Nephron progenitor cell (in vitro differentiated cells): ENCODE measurements around the gene WDR91.

Experiments
- DNase-seq: peaks from one replicate; pipeline ENCODE4 v3.0.0; 2021
- H3K27ac Mint-ChIP-seq: 2 replicates; pipeline ENCODE4 v1.8.0; 2021; ENCODE audit warnings: mild to moderate bottlenecking, moderate library complexity, mixed read lengths
- H3K27me3 Mint-ChIP-seq: 2 replicates; pipeline ENCODE4 v1.8.0; 2021; ENCODE audit warnings: mild to moderate bottlenecking, low read depth, mixed read lengths; ENCODE audit not compliant: poor library complexity
- H3K36me3 Mint-ChIP-seq: 2 replicates; pipeline ENCODE4 v1.8.0; 2021; ENCODE audit warnings: low read depth, mixed read lengths
- H3K4me1 Mint-ChIP-seq: 2 replicates; pipeline ENCODE4 v1.8.0; 2021; ENCODE audit warnings: mixed read lengths
- H3K4me3 Mint-ChIP-seq: 2 replicates; pipeline ENCODE4 v1.8.0; 2021; ENCODE audit warnings: mild to moderate bottlenecking, moderate library complexity, mixed read lengths
- H3K9me3 Mint-ChIP-seq: 2 replicates; pipeline ENCODE4 v1.8.0; 2021; ENCODE audit warnings: mild to moderate bottlenecking, moderate library complexity, mixed read lengths
- CTCF ChIP-seq: fragments of 200-600 bp; sonication (generic); IDR thresholded peaks from 2 replicates; pipeline ENCODE4 v1.5.0; 2021; ENCODE audit warnings: antibody characterized with exemption

The WDR91 gene

GRCh38 chr7:135206941-135207391 lies 4.4 kb downstream of the WDR91 start:
- Mint-ChIP-seq H3K9me3 (no peaks in the 10 kb centered on the region), H3K36me3 (peaks cover 14% of the 10 kb centered on the region)

GRCh38 chr7:135205850-135206249 lies 5.5 kb downstream of the WDR91 start:
- Mint-ChIP-seq H3K27ac (no peak overlapping the region), H3K4me3 (no peak overlapping the region)

More at GRCh38 chr7:135206941-135207391, 4.4 kb downstream of the WDR91 start:
- no peak for TF ChIP-seq CTCF
- Mint-ChIP-seq H3K4me1 (peaks cover 24% of the 10 kb centered on the region), H3K27ac (peak overlapping the region; percentile 30), H3K4me3 (no peak overlapping the region), H3K27me3 (peaks cover 10% of the 10 kb centered on the region)
- no peak for DNase-seq

GRCh38 chr7:135204876-135205275 lies 6.5 kb downstream of the WDR91 start:
- Mint-ChIP-seq H3K4me1 (peaks cover 30% of the 10 kb centered on the region), H3K36me3 (peaks cover 14% of the 10 kb centered on the region), H3K27ac (no peak overlapping the region), H3K9me3 (no peaks in the 10 kb centered on the region), H3K4me3 (no peak overlapping the region), H3K27me3 (peaks cover 2% of the 10 kb centered on the region)
- no peak for TF ChIP-seq CTCF
- DNase-seq = no peak

More at GRCh38 chr7:135205850-135206249, 5.5 kb downstream of the WDR91 start:
- peaks cover 14% of the 10 kb centered on the region for H3K36me3 Mint-ChIP-seq
- peaks cover 10% of the 10 kb centered on the region for H3K27me3 Mint-ChIP-seq
- no peak for TF ChIP-seq CTCF
- peaks cover 25% of the 10 kb centered on the region for H3K4me1 Mint-ChIP-seq
- no peaks in the 10 kb centered on the region for H3K9me3 Mint-ChIP-seq
- no peak for DNase-seq

GRCh38 chr7:135204341-135204749 lies 7.0 kb downstream of the WDR91 start:
- no peak overlapping the region for H3K4me3 Mint-ChIP-seq
- no peak for DNase-seq
- no peak overlapping the region for H3K27ac Mint-ChIP-seq
- H3K4me1 Mint-ChIP-seq = peaks cover 35% of the 10 kb centered on the region
- no peaks in the 10 kb centered on the region for H3K27me3 Mint-ChIP-seq
- TF ChIP-seq CTCF = no peak
- no peaks in the 10 kb centered on the region for H3K9me3 Mint-ChIP-seq
- H3K36me3 Mint-ChIP-seq = peaks cover 18% of the 10 kb centered on the region

GRCh38 chr7:135201350-135201749 lies 10.0 kb downstream of the WDR91 start:
- Mint-ChIP-seq H3K27ac (no peak overlapping the region), H3K9me3 (no peaks in the 10 kb centered on the region), H3K36me3 (peaks cover 28% of the 10 kb centered on the region), H3K4me3 (no peak overlapping the region), H3K4me1 (peaks cover 19% of the 10 kb centered on the region), H3K27me3 (no peaks in the 10 kb centered on the region)
- DNase-seq = no peak
- TF ChIP-seq CTCF = no peak

- peaks cover 31% of the 10 kb centered on the region for H3K36me3 Mint-ChIP-seq
- TF ChIP-seq CTCF = no peak
- H3K9me3 Mint-ChIP-seq = no peaks in the 10 kb centered on the region
- no peaks in the 10 kb centered on the region for H3K27me3 Mint-ChIP-seq
- H3K27ac Mint-ChIP-seq = peak overlapping the region; percentile 57
- no peak overlapping the region for H3K4me3 Mint-ChIP-seq
- DNase-seq = no peak
- H3K4me1 Mint-ChIP-seq = peaks cover 19% of the 10 kb centered on the region
Observed at GRCh38 chr7:135200821-135201331, 10.4 kb downstream of the WDR91 start.
